Activated CD4-positive, alpha-beta T cell treated with anti-CD3 and anti-CD28 coated beads, Interleukin-2, amount 50 U/mL, for 24 hours (primary cell): ENCODE measurements around the gene PCBP2.
"Not testable (repeated sequence)": the region's sequence is repeated elsewhere in the genome, so short reads cannot be mapped to it uniquely, and the experiment has no call there.

ENCODE experiments used
- DNase-seq, 2 donors: peaks; one replicate each; pipeline ENCODE4 v3.0.0-alpha.2; 2020; ENCODE audit warnings: low read depth in 1 of 2, low spot score in 1 of 2

Gene PCBP2

GRCh38 chr12:53451661-53452158 is at the start of gene PCBP2:
Gene PCBP2, plus strand, starts transcription at chr12:53452102. Its CDS starts 2,699 bp downstream, at chr12:53454801.
- peak; percentile 92 to 98 for DNase-seq

DNA sequence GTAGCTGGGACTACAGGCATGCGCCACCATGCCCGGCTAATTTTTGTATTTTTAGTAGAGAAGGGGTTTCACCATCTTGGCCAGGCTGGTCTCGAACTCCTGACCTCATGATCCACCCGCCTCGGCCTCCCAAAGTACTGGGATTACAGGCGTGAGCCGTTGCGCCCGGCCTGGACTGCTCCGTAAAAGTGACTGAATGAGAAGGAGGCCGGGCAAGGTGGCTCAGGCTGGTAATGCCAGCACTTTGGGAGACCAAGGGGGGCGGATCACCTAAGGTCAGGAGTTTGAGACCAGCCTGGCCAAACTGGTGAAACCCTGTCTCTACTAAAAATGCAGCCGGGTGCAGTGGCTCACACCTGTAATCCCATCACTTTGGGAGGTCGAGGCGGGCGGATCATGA is 49.6 kb upstream of the PCBP2 start:
- not testable (repeated sequence) for DNase-seq

GRCh38 chr12:53402871-53403270 is 49.0 kb upstream of the PCBP2 start:
- DNase-seq = no peak

DNA sequence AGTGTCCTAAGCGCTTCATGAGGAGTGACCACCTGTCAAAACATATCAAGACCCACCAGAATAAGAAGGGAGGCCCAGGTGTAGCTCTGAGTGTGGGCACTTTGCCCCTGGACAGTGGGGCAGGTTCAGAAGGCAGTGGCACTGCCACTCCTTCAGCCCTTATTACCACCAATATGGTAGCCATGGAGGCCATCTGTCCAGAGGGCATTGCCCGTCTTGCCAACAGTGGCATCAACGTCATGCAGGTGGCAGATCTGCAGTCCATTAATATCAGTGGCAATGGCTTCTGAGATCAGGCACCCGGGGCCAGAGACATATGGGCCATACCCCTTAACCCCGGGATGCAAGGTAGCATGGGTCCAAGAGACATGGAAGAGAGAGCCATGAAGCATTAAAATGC is 41.0 kb upstream of the PCBP2 start:
- DNase-seq = no peak

DNA sequence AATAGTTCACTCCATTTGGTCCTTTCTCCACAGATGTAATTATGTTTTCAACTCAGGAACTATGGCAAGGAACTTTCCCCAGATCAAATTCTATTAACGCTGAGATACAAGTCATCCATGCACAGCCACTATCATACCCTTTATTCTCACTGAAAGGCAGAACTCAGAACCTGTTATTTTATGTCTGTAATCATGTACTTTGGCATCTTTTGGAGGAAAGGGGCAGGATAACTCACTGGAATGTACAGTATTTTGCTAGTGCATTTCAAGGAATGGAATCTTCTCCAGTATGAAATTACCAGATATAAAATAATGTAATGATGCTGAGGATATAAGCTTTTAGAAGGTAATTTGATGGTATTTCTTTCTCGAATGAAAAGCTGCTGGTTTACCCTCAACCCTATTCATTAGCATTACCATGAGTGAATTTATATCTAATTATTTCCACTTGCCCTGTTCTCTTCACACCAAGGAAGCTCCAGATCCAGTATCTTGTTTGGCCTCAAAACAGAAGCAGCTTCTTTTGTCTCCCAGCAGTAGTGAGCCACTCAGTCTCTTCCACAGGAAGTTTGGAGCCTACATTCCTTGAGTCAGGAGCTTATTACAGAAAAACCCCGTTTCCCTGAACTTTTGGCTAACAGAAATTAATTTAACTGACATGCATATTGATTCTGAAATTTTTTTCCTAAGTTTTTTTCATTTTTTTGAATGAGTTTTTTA is 38.3 kb upstream of the PCBP2 start:
- no peak for DNase-seq

- DNase-seq = no peak
Measured at GRCh38 chr12:53414756-53415417, 37.0 kb upstream of the PCBP2 start.

GRCh38 chr12:53415752-53416389 is 36.0 kb upstream of the PCBP2 start:
- DNase-seq = not testable (repeated sequence)

- not testable (repeated sequence) for DNase-seq
Measured at GRCh38 chr12:53417291-53417816, 34.5 kb upstream of the PCBP2 start.

- no peak for DNase-seq
Measured at GRCh38 chr12:53418221-53418620, 33.7 kb upstream of the PCBP2 start.

DNA sequence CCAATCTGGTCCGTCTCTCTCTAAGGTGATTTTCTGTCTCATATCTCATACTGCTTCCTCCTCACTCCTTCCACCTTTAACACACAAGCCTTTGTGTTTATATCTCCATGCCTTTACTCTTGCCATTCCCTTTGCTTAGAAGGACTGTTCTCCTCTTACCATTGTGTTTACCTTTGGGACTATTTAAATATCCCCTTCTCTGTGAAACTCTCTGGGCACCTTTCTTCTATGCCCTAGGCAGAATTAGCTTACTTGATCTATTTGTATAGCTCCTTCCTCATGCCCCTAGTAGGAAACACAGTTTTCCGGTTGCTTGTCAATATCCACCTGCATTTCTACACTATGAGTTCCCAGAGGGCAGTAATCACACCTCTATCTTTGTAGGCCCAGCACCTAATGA is 32.1 kb upstream of the PCBP2 start:
- no peak for DNase-seq

- DNase-seq = not testable (repeated sequence)
Measured at GRCh38 chr12:53422247-53422646, 29.7 kb upstream of the PCBP2 start.

- DNase-seq = no peak
Measured at GRCh38 chr12:53423597-53423996, 28.3 kb upstream of the PCBP2 start, which contains the start of gene AMHR2. Gene AMHR2, plus strand, starts transcription at chr12:53423855. Its CDS starts 80 bp downstream, at chr12:53423935.

GRCh38 chr12:53424626-53425514 is 27.0 kb upstream of the PCBP2 start:
- DNase-seq = no peak

- no peak for DNase-seq
Measured at GRCh38 chr12:53425515-53426150, 26.3 kb upstream of the PCBP2 start.

DNA sequence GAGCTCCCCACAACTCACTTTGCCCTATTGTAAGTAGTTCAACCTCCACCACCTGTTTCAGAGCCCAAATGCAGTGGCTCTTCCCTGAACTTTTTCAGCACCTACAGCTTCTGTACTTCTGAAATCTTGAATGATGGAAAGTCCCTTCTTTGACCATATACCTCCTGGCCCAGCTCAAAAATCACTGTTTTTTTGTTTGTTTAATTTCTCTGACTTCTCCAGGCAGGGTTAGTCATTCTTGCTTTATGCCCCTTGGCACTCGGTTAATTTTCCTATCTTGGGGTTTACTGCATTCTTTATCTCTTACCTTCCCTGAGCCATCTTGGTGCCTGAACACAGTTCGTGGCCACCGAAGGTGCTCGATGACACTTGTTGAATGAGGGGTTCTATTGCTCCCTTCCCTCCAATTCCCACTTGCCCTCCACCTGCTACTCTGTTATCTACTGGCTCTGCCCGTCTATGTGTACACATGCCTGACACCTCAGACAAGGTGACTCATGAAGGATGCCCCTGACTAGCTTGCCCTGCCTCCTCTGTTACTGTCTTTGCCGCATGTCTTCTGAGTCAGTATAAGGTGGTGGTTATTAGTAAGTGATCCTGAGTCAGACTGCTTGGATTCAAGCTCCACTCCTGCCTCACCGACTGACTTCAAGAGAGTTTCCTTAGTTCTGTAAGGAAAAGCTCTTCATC is 23.9 kb upstream of the PCBP2 start:
- DNase-seq = peak in 1 of 2 donors; percentile 43

DNA sequence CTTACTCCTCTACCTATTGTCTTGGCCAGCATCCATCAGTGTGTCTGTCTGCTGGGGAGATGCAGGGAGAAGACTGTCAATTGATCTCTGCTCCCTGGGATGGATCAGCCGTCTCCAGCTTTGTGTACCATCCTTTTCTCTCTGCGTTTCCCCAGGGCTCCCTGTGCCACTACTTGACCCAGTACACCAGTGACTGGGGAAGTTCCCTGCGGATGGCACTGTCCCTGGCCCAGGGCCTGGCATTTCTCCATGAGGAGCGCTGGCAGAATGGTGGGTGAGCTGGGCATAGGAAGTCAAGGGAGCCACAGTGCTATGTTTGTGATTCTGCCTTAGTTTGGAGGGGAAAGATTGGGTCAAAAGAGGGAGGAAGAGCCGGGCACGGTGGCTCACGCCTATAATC is 23.2 kb upstream of the PCBP2 start:
- no peak for DNase-seq

- DNase-seq = no peak
Measured at GRCh38 chr12:53430116-53430515, 21.8 kb upstream of the PCBP2 start.

GRCh38 chr12:53431187-53431586 is 20.7 kb upstream of the PCBP2 start:
- DNase-seq = no peak

GRCh38 chr12:53435326-53435725 is 16.6 kb upstream of the PCBP2 start:
- not testable (repeated sequence) for DNase-seq

GRCh38 chr12:53439582-53439981 is 12.3 kb upstream of the PCBP2 start:
- not testable (repeated sequence) for DNase-seq
